GM23338 (cell line): ENCODE data around the gene KRTAP5-6.

Source experiments
- CREB1 ChIP-seq: fragments of 250-450 bp; sonication (Bioruptor Pico); IDR thresholded peaks from 2 replicates; pipeline ENCODE4 v1.5.0; 2020; ENCODE audit warnings: low read depth, mild to moderate bottlenecking, moderate library complexity
- EZH2 ChIP-seq: fragments of 200-600 bp; sonication (generic); IDR thresholded peaks from one replicate; pipeline ENCODE4 v1.8.0; 2017; ENCODE audit warnings: antibody characterized with exemption, mild to moderate bottlenecking, low read depth; ENCODE audit not compliant: unreplicated experiment
- EZH2phosphoT487 ChIP-seq: fragments of 200-600 bp; sonication (generic); IDR thresholded peaks from one replicate; pipeline ENCODE4 v1.8.1; 2018; ENCODE audit warnings: antibody characterized with exemption; ENCODE audit not compliant: unreplicated experiment
- JUNB ChIP-seq: IDR thresholded peaks from one replicate; pipeline ENCODE4 v1.6.1; 2016; ENCODE audit warnings: antibody characterized with exemption; ENCODE audit not compliant: unreplicated experiment
- POLR2AphosphoS5 ChIP-seq: IDR thresholded peaks from 2 replicates; pipeline ENCODE4 v1.6.1; 2016; ENCODE audit warnings: antibody characterized with exemption, low read depth
- STAT1 ChIP-seq: IDR thresholded peaks from one replicate; pipeline ENCODE4 v1.6.1; 2016; ENCODE audit warnings: antibody characterized with exemption; ENCODE audit not compliant: unreplicated experiment
- ZNF331 ChIP-seq: fragments of 250-450 bp; sonication (Bioruptor Pico); IDR thresholded peaks from 2 replicates; pipeline ENCODE4 v1.5.0; 2020; ENCODE audit warnings: low read depth, mild to moderate bottlenecking, moderate library complexity
- TF ChIP-seq, protein P1 (sequence below), 2 experiments: fragments of 200-600 bp in 1 of 2; sonication (generic) in 1 of 2; conservative IDR thresholded peaks; 2 replicates each; pipeline versions ENCODE4 v1.5.1 to v1.6.1; 2016 to 2017; ENCODE audit warnings: antibody characterized with exemption in 2 of 2, low read depth in 2 of 2, mild to moderate bottlenecking in 2 of 2, moderate library complexity in 1 of 2
- TF ChIP-seq, protein P2 (sequence below): IDR thresholded peaks from one replicate; pipeline ENCODE4 v1.6.1; 2018; ENCODE audit warnings: antibody characterized with exemption; ENCODE audit not compliant: unreplicated experiment

DNA sequence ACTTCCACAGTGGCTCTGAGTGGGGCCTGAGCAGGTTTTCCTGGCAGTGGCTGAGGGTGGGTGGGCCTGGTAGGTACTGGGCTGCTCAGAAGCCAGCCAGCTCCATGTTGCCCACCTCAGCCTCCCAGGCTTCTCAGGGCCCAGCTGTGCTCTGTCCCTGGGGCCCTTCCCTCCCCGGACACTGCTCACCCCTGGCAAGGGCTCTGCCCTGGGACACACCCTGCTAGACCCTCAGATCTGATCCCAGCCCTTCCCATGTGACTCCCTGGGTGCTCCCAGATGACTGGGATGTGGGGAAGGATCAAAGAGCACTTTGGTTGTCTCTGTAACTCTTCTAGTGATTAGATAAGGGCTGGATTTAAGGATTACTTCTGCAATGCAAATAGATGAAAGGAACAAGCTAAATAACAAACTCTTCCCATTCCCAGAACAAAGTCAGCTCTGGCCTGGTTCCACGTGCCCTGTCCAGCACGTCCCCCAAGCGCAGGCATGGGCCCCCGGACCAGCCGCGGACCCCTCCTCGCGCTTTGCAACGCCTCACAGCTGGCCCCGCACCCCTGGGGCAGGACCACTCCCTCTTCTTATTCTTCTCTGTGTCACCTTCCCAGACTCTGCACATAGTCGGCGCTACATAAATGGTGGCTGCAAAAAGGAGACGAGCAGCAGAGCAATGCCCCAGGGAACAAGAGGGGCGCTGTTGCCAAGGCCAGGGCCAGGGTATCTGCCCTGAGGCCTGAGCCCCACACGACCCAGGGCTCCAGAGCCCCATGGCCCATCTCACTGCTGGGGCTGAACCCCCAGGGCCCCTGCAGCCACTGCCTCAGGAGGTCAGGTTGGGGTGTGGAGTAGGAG, 5.7 kb upstream of the KRTAP5-6 start:
- no peak for TF ChIP-seq JUNB
- TF ChIP-seq, protein P1, sequence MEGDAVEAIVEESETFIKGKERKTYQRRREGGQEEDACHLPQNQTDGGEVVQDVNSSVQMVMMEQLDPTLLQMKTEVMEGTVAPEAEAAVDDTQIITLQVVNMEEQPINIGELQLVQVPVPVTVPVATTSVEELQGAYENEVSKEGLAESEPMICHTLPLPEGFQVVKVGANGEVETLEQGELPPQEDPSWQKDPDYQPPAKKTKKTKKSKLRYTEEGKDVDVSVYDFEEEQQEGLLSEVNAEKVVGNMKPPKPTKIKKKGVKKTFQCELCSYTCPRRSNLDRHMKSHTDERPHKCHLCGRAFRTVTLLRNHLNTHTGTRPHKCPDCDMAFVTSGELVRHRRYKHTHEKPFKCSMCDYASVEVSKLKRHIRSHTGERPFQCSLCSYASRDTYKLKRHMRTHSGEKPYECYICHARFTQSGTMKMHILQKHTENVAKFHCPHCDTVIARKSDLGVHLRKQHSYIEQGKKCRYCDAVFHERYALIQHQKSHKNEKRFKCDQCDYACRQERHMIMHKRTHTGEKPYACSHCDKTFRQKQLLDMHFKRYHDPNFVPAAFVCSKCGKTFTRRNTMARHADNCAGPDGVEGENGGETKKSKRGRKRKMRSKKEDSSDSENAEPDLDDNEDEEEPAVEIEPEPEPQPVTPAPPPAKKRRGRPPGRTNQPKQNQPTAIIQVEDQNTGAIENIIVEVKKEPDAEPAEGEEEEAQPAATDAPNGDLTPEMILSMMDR (conservative IDR thresholded peaks at IDR 0.05; ENCODE audit: low read depth in 2 of 2) = peak; percentile 16 to 35; a peak in 2 of 4 replicates
- no peak for TF ChIP-seq POLR2AphosphoS5
- no peak for TF ChIP-seq ZNF331 (CRISPR knock-in tag)
- no peak for TF ChIP-seq EZH2
- no peak for TF ChIP-seq CREB1 (CRISPR knock-in tag)
- TF ChIP-seq, protein P2, sequence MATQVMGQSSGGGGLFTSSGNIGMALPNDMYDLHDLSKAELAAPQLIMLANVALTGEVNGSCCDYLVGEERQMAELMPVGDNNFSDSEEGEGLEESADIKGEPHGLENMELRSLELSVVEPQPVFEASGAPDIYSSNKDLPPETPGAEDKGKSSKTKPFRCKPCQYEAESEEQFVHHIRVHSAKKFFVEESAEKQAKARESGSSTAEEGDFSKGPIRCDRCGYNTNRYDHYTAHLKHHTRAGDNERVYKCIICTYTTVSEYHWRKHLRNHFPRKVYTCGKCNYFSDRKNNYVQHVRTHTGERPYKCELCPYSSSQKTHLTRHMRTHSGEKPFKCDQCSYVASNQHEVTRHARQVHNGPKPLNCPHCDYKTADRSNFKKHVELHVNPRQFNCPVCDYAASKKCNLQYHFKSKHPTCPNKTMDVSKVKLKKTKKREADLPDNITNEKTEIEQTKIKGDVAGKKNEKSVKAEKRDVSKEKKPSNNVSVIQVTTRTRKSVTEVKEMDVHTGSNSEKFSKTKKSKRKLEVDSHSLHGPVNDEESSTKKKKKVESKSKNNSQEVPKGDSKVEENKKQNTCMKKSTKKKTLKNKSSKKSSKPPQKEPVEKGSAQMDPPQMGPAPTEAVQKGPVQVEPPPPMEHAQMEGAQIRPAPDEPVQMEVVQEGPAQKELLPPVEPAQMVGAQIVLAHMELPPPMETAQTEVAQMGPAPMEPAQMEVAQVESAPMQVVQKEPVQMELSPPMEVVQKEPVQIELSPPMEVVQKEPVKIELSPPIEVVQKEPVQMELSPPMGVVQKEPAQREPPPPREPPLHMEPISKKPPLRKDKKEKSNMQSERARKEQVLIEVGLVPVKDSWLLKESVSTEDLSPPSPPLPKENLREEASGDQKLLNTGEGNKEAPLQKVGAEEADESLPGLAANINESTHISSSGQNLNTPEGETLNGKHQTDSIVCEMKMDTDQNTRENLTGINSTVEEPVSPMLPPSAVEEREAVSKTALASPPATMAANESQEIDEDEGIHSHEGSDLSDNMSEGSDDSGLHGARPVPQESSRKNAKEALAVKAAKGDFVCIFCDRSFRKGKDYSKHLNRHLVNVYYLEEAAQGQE = no peak
- TF ChIP-seq EZH2phosphoT487 = no peak
- no peak for TF ChIP-seq STAT1
